Stromal cell of bone marrow (primary cell): ENCODE measurements around the gene HIPK2.
"Not testable (repeated sequence)": the region's sequence is repeated elsewhere in the genome, so short reads cannot be mapped to it uniquely, and the experiment has no call there.

ENCODE experiments used
- DNase-seq: peaks from one replicate; pipeline ENCODE4 v3.0.0-alpha.2; 2012; ENCODE audit warnings: low read depth

The HIPK2 gene

GRCh38 chr7:139670662-139671061 is 107.1 kb downstream of the HIPK2 start:
- DNase-seq, result not testable (repeated sequence)

DNA sequence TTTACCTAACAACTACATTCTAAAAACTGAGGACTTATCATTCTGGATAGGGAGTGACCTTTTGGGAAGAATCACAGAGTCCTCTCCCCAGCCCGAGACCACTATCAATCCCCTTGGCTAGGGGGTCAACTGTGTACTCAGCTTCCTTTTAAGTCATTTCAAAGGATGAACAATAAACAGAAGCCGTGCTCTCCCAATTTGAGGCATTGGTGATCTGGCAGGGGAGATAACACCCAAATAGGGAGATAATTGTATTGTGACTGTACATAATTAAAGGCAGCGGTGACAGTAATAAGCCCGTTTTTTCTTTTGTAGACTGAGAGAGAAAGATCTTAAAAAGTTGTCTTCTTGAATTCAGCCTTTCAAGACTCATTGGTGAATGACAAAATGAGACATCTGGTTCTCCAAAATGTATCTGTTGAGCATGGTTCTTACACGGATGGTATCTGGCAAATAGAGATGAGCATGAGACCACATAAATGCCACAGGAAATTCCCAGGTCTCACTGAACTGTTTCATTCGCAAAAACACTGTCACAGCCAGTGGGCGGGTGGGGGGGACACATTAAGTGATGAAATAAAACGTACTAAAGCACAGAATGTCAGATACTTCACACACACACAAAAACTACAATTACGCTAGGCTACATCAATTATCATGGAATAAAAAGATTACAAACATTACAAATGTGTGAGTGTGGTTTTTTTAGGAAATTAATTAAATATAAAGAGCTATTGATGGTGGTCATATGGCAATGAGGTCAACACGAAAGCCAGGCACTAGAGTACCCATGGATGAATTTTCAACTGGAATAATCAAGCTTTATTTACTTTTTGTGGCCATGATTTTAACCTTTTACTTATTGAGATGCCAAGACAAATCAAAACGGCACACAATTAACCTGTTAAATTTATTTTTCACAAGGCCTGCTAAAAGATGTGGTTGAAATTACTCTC is 108.4 kb downstream of the HIPK2 start:
- DNase-seq, result no peak

GRCh38 chr7:139667377-139667776 is 110.4 kb downstream of the HIPK2 start:
- no peak for DNase-seq

DNA sequence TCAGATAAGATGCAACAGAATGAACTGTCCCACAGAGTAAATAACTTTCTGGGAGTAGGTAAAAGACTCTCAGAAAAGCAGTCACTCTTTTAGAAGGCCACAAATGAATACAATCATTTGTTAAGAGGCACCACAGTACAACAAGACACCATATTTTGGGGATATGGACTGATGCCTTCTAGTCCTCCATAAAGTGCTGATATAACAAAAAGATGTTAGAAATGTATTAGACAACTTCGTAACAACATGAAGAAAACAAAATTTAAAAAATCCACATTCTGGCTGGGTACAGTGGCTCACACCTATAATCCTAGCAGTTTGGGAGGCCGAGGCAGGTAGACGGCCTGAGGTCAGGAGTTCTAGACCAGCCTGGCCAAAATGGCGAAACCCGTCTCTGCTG is 111.3 kb downstream of the HIPK2 start:
- no peak for DNase-seq

GRCh38 chr7:139664434-139664833 is 113.4 kb downstream of the HIPK2 start:
- DNase-seq, result no peak

DNA sequence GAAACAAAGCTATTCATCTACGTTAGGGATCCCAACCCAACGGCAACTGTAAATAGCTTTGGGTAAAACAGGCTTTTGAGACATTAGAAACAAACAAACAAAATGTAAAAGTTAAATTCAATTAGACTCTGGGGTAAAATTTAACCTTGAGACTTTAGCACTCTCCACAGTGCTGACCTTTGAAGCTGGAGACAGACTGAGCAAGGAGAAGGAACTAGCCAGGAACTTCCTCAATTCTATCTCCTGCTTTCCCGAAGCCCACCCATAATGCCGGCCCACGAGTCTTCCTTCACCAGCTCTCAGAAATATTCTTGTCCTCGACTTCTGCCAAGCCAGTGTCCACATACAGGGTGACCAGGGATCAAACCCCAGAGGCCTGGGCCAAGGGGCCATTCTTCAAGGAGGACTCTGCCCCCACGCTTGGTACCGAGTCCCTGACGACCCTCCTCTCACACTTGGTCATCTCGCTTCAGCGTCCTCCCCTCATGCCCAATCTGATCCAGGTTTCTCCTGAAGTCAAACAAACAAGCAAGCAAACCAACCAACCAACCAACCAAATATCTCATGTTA is 114.1 kb downstream of the HIPK2 start:
- DNase-seq, result no peak

- DNase-seq, result no peak
Measured at GRCh38 chr7:139661903-139662302, 115.9 kb downstream of the HIPK2 start.

DNA sequence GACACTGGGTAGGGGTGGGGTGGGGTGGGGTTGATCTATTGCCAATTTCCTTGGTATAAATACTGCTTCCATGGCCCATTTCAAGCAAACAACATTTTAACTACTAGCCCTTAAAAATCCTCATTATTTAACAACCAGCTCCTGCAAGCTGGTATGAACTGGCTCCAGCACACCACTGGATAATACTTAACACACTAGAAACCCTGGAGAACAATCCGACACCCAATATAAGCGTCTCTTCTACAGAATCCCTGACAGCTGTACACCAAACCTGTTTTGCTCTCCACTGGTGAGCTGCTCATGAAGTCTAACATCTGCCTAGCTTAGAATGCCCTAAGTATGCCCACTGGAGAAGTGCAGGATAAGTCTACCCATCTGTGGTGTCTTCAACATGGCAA is 116.8 kb downstream of the HIPK2 start:
- DNase-seq, result no peak

GRCh38 chr7:139660317-139661042 is 117.3 kb downstream of the HIPK2 start:
- DNase-seq, result no peak

GRCh38 chr7:139659922-139660316 is 117.9 kb downstream of the HIPK2 start:
- no peak for DNase-seq

DNA sequence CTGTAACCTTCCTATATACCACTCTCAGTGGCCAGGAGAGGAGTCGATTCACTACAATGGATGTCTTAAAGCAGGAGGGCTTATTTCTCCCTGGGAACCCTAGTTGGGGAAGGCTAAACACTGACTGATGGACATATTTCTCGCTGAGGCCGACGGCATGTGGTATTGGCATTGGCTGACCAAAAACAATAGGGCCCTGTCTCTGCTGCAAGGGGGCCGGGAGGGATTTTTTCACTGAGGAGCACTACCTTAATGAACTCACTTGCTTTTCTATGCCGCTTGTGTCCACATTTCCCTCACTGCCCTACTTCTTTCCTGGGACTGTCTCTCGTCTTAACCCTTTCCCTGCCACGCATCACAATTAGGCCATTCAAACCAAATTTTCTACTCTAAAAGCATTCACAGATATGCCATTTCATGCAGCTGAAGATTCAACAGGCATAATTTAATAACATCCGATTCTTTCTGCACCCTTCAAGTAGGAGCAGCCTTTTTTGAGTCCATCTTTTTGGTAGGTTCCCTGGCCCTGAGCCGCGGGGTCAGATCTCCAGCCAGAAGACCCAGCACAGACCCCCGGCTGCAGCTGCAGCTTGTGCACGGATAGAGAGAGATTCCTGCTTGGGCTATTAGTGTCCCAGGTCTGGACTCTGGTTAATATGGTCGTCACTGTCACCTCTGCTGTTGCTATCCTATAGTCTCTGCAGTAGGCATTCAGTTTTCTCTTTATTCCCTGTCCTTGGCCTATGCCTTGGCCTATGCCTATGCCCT is 118.7 kb downstream of the HIPK2 start:
- DNase-seq, result no peak

DNA sequence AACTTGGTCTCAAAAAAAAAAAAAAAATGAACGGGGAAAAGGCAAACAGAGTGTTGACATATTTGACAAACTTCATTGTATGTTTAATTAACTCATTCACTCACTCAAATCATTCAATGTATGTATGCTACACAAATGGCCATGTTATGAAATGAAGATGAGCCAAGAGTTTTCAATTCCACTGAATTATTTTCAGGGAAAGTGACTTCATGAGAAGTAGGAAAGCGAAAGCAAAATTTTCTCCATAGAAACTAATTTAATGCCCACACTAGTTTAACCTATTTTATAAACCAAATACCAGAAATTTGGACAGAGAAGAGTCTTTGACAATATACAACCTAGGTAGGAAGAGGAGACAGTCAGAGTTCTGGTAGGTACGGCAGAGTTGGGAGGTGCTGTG is 119.5 kb downstream of the HIPK2 start:
- DNase-seq, result no peak

DNA sequence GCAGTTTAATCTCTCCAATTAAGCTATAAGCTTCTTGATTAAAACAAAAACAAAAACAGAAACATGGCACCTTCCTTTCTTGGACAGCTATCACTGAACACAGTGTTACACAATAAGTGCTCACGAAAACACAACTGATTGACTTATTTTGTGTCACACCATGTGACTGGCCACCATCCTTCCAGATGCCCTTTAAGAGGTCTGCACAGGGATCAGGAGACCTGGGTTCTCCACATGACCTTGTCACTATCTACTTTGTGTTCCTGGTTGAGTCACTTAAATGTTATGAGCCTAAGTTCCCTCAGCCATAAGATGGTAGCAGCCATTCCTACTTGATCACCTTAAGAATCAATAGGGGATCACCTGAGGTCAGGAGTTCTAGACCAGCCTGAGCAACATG is 120.1 kb downstream of the HIPK2 start:
- DNase-seq, result no peak

DNA sequence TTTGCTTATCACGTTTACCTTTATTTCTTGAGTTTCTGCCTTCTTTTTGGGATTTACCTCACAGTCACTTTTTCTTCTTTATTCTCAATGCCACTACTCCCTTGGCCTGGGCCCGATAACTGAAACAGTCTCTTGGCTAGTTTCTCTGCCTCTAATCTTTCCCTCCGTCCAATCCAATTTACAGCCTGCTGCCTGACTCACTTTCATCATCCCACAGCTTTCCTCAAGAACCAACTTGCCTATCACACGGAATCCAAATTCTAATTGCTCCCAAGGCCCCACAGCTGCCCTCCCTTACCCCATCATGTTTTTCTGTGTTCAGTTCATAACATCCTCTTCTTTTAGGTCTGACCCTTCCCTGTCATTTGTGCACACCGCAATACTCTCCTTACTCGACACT is 121.4 kb downstream of the HIPK2 start:
- no peak for DNase-seq

DNA sequence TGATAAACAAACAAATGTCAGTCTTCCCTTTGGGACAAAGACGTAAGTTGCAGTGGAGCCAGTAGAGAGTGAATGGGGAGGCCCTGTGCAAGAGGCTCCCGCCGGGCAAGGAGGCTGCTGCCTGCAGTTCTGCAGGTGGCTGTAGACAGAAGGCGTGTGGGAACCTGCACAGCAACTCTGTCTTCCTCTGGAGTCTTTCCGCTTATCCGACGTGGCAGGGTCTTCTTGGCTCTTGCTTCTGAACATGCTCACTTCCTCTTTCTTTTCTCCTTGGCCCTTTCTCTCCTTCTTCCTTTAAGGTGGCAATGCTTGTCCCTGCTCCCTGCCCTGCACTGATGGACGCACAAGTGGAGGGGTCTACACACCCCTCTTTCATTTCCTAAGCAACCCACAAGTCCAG is 122.5 kb downstream of the HIPK2 start:
- DNase-seq, result no peak

DNA sequence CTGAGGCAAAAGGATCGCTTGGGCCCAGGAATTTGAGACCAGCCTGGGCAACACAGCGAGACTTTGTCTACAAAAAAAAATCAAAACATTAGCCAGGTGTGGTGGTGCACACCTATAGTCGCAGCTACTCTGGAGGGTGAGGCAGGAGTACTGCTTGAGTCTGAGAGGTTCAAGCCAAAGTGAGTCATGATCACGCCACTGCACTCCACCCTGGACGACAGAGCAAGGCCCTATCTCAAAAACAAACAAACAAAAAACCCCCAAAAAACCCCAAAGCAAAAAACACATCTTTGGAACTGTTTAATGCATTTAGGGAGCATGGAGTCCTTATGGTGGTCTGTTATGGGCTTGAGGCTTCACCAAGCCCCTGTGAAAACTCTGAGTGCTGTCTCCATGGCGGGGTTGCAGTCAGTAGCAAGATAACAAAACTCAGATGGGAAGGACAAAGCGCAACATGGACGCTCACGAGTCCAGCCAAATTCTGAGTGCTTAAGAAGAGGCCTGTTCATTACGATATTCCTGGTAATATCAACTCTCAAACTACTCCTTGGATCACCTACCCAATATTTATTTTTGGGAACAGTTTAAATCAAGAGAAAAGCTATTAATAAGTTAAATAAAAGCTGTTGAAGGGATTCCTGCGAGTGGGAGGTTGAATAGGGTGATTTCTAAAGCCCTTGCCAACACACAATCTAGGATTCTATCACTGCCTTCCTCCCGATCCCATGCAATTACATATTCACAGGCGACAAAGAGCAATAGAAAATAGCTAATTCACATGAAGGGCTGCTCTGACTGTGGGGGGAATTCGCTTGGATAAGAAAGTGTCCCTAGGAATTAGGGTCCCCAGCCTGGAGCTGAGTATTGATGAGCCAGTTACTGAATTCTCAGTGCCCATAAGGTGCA is 123.3 kb downstream of the HIPK2 start:
- DNase-seq, result no peak

GRCh38 chr7:139651914-139652313 is 125.9 kb downstream of the HIPK2 start:
- no peak for DNase-seq

GRCh38 chr7:139651308-139651707 is 126.5 kb downstream of the HIPK2 start:
- no peak for DNase-seq

GRCh38 chr7:139650429-139651100 is 127.2 kb downstream of the HIPK2 start:
- DNase-seq, result no peak

DNA sequence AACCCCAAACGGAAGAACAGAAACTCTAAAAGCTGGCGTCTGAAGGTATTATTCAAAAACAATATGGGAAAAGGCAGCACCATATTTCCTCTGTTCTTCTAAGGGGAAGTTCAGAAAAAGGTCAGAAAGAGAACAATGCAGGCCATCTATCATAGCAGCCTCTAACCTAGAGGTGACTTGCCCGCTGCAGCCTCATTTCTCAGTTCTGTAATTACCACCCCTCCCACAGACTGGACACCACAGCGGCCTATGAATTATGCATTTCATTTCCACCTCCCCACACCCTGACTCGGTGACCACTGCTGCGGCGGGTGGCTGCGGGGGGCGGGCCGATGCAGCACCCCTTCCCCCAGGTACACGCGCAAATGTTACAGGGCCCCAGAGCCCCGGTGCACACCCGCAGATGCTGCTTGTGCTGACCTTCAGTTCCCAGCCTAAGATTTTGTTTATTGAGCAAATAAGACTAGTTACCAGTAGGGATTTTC is 128.8 kb downstream of the HIPK2 start:
- no peak for DNase-seq
